ENCODE data around the gene CLCN4. TPM values are rescaled to one million over a fixed set of nuclear protein-coding genes. Genes with fewer than 3 reads are reported as not detected.
A peak's percentile ranks its signal among the peaks of the same experiment; 100 is the strongest.

The CLCN4 gene
- total RNA-seq, 1 donor from 2014 or later, result 5.4 TPM

- DNase-seq (ENCODE audit: low read depth in 2 of 2), result no peak
Observed at GRCh38 chrX:10129229-10129628, 27.5 kb upstream of the CLCN4 start.

GRCh38 chrX:10130354-10130753 is 26.4 kb upstream of the CLCN4 start:
- DNase-seq (ENCODE audit: low read depth in 2 of 2), result no peak

- no peak for DNase-seq (ENCODE audit: low read depth in 2 of 2)
Observed at GRCh38 chrX:10133980-10134676, 22.6 kb upstream of the CLCN4 start.

GRCh38 chrX:10134921-10135320 is 21.9 kb upstream of the CLCN4 start:
- no peak for DNase-seq (ENCODE audit: low read depth in 2 of 2)

GRCh38 chrX:10135561-10136399 is 21.0 kb upstream of the CLCN4 start:
- no peak for DNase-seq (ENCODE audit: low read depth in 2 of 2)

GRCh38 chrX:10138726-10139125 is 18.0 kb upstream of the CLCN4 start:
- no peak for DNase-seq (ENCODE audit: low read depth in 2 of 2)

- DNase-seq (ENCODE audit: low read depth in 2 of 2), result no peak
Observed at GRCh38 chrX:10140264-10140663, 16.5 kb upstream of the CLCN4 start.

GRCh38 chrX:10142041-10142599 is 14.7 kb upstream of the CLCN4 start:
- DNase-seq (ENCODE audit: low read depth in 2 of 2), result no peak

- DNase-seq (ENCODE audit: low read depth in 2 of 2), result no peak
Observed at GRCh38 chrX:10143071-10143983, 13.4 kb upstream of the CLCN4 start.

GRCh38 chrX:10146346-10146745 is 10.4 kb upstream of the CLCN4 start:
- DNase-seq (ENCODE audit: low read depth in 2 of 2), result no peak

GRCh38 chrX:10152086-10152485 is 4.7 kb upstream of the CLCN4 start:
- no peak for DNase-seq (ENCODE audit: low read depth in 2 of 2)

- no peak for DNase-seq (ENCODE audit: low read depth in 2 of 2)
Observed at GRCh38 chrX:10155137-10155536, 1.6 kb upstream of the CLCN4 start.

- DNase-seq (ENCODE audit: low read depth in 2 of 2), result no peak
Observed at GRCh38 chrX:10157032-10157341, 212 bp downstream of the CLCN4 start.

- DNase-seq (ENCODE audit: low read depth in 2 of 2), result peak in 1 of 2 donors; percentile 31
Observed at GRCh38 chrX:10157543-10157942, 768 bp downstream of the CLCN4 start.

GRCh38 chrX:10158279-10159144 is 1.7 kb downstream of the CLCN4 start:
- DNase-seq (ENCODE audit: low read depth in 2 of 2), result peak in 1 of 2 donors; percentile 30

- no peak for DNase-seq (ENCODE audit: low read depth in 2 of 2)
Observed at GRCh38 chrX:10159145-10159468, 2.3 kb downstream of the CLCN4 start.

- DNase-seq (ENCODE audit: low read depth in 2 of 2), result no peak
Observed at GRCh38 chrX:10160211-10160610, 3.4 kb downstream of the CLCN4 start.

GRCh38 chrX:10163031-10163430 is 6.3 kb downstream of the CLCN4 start:
- no peak for DNase-seq (ENCODE audit: low read depth in 2 of 2)

GRCh38 chrX:10164879-10165278 is 8.1 kb downstream of the CLCN4 start:
- no peak for DNase-seq (ENCODE audit: low read depth in 2 of 2)

- DNase-seq (ENCODE audit: low read depth in 2 of 2), result no peak
Observed at GRCh38 chrX:10165580-10166247, 8.9 kb downstream of the CLCN4 start.
